Fibroblast of lung (primary cell): Measurements from ENCODE around the gene LVRN. TPM values are rescaled to one million over a fixed set of nuclear protein-coding genes. Genes with fewer than 3 reads are reported as not detected.
A peak's percentile ranks its signal among the peaks of the same experiment; 100 is the strongest.

ENCODE experiments used
- DNase-seq, 2 donors: peaks; one replicate each; pipeline versions ENCODE4 v3.0.0 to v3.0.0-alpha.2; 2010; ENCODE audit warnings: low read depth in 2 of 2
- H2AFZ ChIP-seq: 2 replicates; pipeline ENCODE4 v1.5.1; 2012; ENCODE audit warnings: low read length, control low read depth, inconsistent platforms
- H3K27ac ChIP-seq: 2 replicates; pipeline ENCODE4 v1.5.1; 2011; ENCODE audit warnings: low read length, control low read depth; ENCODE audit not compliant: insufficient read depth
- H3K27me3 ChIP-seq: 2 replicates; pipeline ENCODE4 v1.5.1; 2011; ENCODE audit warnings: mild to moderate bottlenecking, low read length; ENCODE audit not compliant: control insufficient read depth, insufficient read depth
- H3K36me3 ChIP-seq: 2 replicates; pipeline ENCODE4 v1.5.1; 2011; ENCODE audit warnings: low read length; ENCODE audit not compliant: control insufficient read depth, insufficient read depth
- H3K4me1 ChIP-seq: 2 replicates; pipeline ENCODE4 v1.5.1; 2011; ENCODE audit warnings: low read length; ENCODE audit not compliant: control insufficient read depth, insufficient read depth; ENCODE audit errors: extremely low read depth
- H3K4me2 ChIP-seq: 2 replicates; pipeline ENCODE4 v1.5.1; 2011; ENCODE audit warnings: low read length, control low read depth; ENCODE audit not compliant: insufficient read depth; ENCODE audit errors: extremely low read depth
- H3K4me3 ChIP-seq, 4 experiments: fragments of 200-600 bp in 1 of 4; sonication (generic) in 1 of 4; replicated peaks in 1 of 4; 2 replicates each; pipeline ENCODE4 v1.5.1; 2011 to 2016; ENCODE audit warnings: low read length in 4 of 4, low read depth in 3 of 4, mild to moderate bottlenecking in 3 of 4, control low read depth in 2 of 4, inconsistent platforms in 1 of 4, mixed read lengths in 1 of 4; ENCODE audit not compliant: insufficient read depth in 1 of 4; ENCODE audit errors: control extremely low read depth in 1 of 4
- H3K79me2 ChIP-seq: 2 replicates; pipeline ENCODE4 v1.5.1; 2012; ENCODE audit warnings: mild to moderate bottlenecking, low read length, inconsistent platforms; ENCODE audit not compliant: control insufficient read depth, insufficient read depth
- H3K9ac ChIP-seq: 2 replicates; pipeline ENCODE4 v1.5.1; 2011; ENCODE audit warnings: mild to moderate bottlenecking, low read length, control low read depth; ENCODE audit not compliant: insufficient read depth
- H3K9me3 ChIP-seq: 2 replicates; pipeline ENCODE4 v1.5.1; 2012; ENCODE audit warnings: low read depth, low read length; ENCODE audit not compliant: control insufficient read depth, insufficient read depth
- H4K20me1 ChIP-seq: 2 replicates; pipeline ENCODE4 v1.5.1; 2011; ENCODE audit warnings: low read length; ENCODE audit not compliant: control insufficient read depth, insufficient read depth; ENCODE audit errors: extremely low read depth
- EZH2 ChIP-seq: IDR thresholded peaks from 2 replicates; pipeline ENCODE4 v1.5.1; 2012; ENCODE audit warnings: low read length, control low read depth, mild to moderate bottlenecking; ENCODE audit errors: missing control alignments
- polyA plus RNA-seq, 2 donors: library from polyadenylated mRNA; depleted of rRNA in 1 of 2; stranded (reverse) in 1 of 2; unstranded in 1 of 2; fragments of >200 nt; gene quantifications; 2 replicates each; pipeline ENCODE4 v1.2.1, GENCODE V29; 2011 to 2012; ENCODE audit warnings: missing spikeins in 1 of 2
- total RNA-seq: library from RNA; depleted of rRNA; stranded (reverse); fragments of >200 nt; gene quantifications from 2 replicates; pipeline ENCODE4 v1.2.1, GENCODE V29; 2014
- TF ChIP-seq, protein P1 (sequence below), 2 donors: IDR thresholded peaks in 1 of 2; conservative IDR thresholded peaks in 1 of 2; 1 replicate in 1 of 2; 2 replicates in 1 of 2; pipeline ENCODE4 v1.5.1; 2011 to 2012; ENCODE audit warnings: low read length in 2 of 2, control low read depth in 1 of 2, inconsistent platforms in 1 of 2, low read depth in 1 of 2, mild to moderate bottlenecking in 1 of 2

Gene LVRN
- total and polyA plus RNA-seq, 2 donors (not counting 1 experiment from before 2014, with no cell fraction given) = 0.10 to 0.17 TPM

DNA sequence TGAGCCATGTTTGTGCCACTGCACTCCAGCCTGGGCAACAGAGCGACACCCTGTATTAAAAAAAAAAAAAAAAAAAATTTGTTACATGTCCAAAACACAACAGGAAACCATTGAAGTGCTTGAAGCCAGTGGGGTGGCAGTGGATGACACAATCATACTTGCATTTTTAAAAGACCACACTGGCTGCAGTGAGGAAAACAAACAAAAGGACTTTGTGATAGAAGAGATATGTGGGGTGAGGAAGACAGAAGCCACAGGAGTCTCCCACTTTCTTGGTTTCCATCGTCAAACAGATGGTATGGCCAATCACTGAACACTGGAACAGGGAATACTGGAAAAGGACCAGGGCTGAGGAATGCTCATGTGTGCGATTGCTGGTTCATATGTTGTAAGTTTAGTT lies 101.7 kb downstream of the LVRN start:
- Histone ChIP-seq H3K9me3 (no peaks in the 10 kb centered on the region), H3K4me1 (no peaks in the 10 kb centered on the region), H3K79me2 (no peaks in the 10 kb centered on the region), H2AFZ (no peak overlapping the region), H3K9ac (no peak overlapping the region), H3K4me3 (no peak overlapping the region), H3K27ac (no peak overlapping the region), H3K27me3 (no peaks in the 10 kb centered on the region), H4K20me1 (no peaks in the 10 kb centered on the region), H3K36me3 (no peaks in the 10 kb centered on the region), H3K4me2 (no peak overlapping the region)
- peak in 1 of 2 donors; percentile 9 for DNase-seq
- no peak for TF ChIP-seq EZH2
- TF ChIP-seq, protein P1, sequence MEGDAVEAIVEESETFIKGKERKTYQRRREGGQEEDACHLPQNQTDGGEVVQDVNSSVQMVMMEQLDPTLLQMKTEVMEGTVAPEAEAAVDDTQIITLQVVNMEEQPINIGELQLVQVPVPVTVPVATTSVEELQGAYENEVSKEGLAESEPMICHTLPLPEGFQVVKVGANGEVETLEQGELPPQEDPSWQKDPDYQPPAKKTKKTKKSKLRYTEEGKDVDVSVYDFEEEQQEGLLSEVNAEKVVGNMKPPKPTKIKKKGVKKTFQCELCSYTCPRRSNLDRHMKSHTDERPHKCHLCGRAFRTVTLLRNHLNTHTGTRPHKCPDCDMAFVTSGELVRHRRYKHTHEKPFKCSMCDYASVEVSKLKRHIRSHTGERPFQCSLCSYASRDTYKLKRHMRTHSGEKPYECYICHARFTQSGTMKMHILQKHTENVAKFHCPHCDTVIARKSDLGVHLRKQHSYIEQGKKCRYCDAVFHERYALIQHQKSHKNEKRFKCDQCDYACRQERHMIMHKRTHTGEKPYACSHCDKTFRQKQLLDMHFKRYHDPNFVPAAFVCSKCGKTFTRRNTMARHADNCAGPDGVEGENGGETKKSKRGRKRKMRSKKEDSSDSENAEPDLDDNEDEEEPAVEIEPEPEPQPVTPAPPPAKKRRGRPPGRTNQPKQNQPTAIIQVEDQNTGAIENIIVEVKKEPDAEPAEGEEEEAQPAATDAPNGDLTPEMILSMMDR (conservative IDR thresholded peaks at IDR 0.05 in 1 of 2, IDR thresholded peaks at IDR 0.05 in 1 of 2; ENCODE audit: low read depth in 1 of 2, low read length in 2 of 2) = no peak

DNA sequence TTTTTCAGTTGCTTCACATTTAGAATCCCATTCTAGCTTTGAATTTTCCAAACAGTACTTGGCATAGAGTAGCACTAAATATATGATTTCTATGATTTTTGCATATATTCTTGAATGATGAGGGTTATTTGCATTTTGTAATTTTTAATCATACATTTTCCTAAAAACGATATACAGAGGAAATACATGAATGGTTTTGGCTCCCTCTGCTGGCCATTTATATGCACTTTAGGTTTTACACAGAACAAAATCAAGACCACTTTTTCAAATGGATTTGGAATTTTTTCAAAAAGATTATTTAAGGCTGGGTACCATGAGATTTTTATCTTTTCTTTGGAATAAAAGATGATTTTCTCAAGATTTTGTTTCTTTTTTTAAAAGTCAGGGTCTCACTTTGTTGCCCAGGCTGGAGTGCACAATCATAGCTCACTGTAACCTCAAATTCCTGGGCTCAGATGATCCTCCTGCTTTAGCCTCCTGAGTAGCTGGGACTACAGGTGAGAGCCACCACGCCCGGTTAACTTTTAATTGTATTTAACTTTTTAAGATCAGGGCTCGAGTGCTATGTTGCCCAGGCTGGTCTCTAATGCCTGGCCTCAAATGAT lies 105.9 kb downstream of the LVRN start:
- TF ChIP-seq, protein P1 (conservative IDR thresholded peaks at IDR 0.05 in 1 of 2, IDR thresholded peaks at IDR 0.05 in 1 of 2; ENCODE audit: low read depth in 1 of 2, low read length in 2 of 2) = peak; percentile 40 to 70
- no peak for TF ChIP-seq EZH2
- no peak overlapping the region for H3K4me3 ChIP-seq
- no peak overlapping the region for H3K9ac ChIP-seq
- no peaks in the 10 kb centered on the region for H3K9me3 ChIP-seq
- no peak overlapping the region for H2AFZ ChIP-seq
- no peaks in the 10 kb centered on the region for H3K79me2 ChIP-seq
- H3K4me1 ChIP-seq = no peaks in the 10 kb centered on the region
- H3K4me2 ChIP-seq = no peak overlapping the region
- H3K27ac ChIP-seq = no peak overlapping the region
- peak; percentile 40 to 82 for DNase-seq
- no peaks in the 10 kb centered on the region for H4K20me1 ChIP-seq
- no peaks in the 10 kb centered on the region for H3K27me3 ChIP-seq
- no peaks in the 10 kb centered on the region for H3K36me3 ChIP-seq

DNA sequence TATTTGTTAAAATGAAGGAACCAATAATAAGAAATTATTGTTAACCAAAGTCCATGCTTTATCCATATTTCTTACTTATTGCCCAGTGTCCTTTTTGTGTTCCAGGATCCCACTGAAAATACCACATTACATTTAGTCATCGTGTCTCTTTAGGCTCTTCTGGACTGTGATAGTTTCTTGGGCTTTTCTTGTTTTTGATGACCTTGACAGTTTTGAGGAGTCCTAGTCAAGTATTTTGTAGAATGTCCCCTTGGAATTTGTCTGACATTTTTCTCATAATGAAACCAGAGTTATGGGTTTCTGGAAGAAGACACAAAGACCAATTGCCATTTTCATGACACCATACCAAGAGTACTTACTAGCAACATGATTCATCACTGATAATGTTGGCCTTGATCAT lies 108.9 kb downstream of the LVRN start:
- H3K79me2 ChIP-seq = no peaks in the 10 kb centered on the region
- no peak overlapping the region for H2AFZ ChIP-seq
- no peaks in the 10 kb centered on the region for H3K36me3 ChIP-seq
- H3K27ac ChIP-seq = no peak overlapping the region
- H4K20me1 ChIP-seq = no peaks in the 10 kb centered on the region
- H3K9me3 ChIP-seq = no peaks in the 10 kb centered on the region
- DNase-seq = no peak
- H3K4me2 ChIP-seq = no peak overlapping the region
- no peak overlapping the region for H3K9ac ChIP-seq
- no peaks in the 10 kb centered on the region for H3K4me1 ChIP-seq
- TF ChIP-seq, protein P1 (conservative IDR thresholded peaks at IDR 0.05 in 1 of 2, IDR thresholded peaks at IDR 0.05 in 1 of 2; ENCODE audit: low read depth in 1 of 2, low read length in 2 of 2) = no peak
- TF ChIP-seq EZH2 = no peak
- H3K27me3 ChIP-seq = no peaks in the 10 kb centered on the region
- no peak overlapping the region for H3K4me3 ChIP-seq
